Forelimb muscle (tissue), 1 donor: ENCODE results near the gene CFAP65. TPM values are rescaled to one million over a fixed set of nuclear protein-coding genes. Genes with fewer than 3 reads are reported as not detected.

Experiments
- polyA plus RNA-seq: library from polyadenylated mRNA; unstranded; fragments of 120-200 nt; gene quantifications from one replicate; pipeline ENCODE4 v1.2.1, GENCODE V29; 2013; ENCODE audit not compliant: insufficient read length

CFAP65 gene
- polyA plus RNA-seq, 1 donor: not detected

Other genes starting within 250 kb of the CFAP65 start
- 32.9 TPM for gene PRKAG3, start 209.7 kb downstream of the CFAP65 start, polyA plus RNA-seq
- gene WNT6, start 181.7 kb downstream of the CFAP65 start, polyA plus RNA-seq: 0.19 TPM
- not detected for gene WNT10A, start 160.7 kb downstream of the CFAP65 start, polyA plus RNA-seq
- 0.29 TPM for gene CDK5R2, start 81.8 kb downstream of the CFAP65 start, polyA plus RNA-seq
- gene FEV, start 56.3 kb downstream of the CFAP65 start, polyA plus RNA-seq: not detected
- not detected for gene CRYBA2, start 48.1 kb downstream of the CFAP65 start, polyA plus RNA-seq
- gene IHH, start 19.4 kb upstream of the CFAP65 start, polyA plus RNA-seq: not detected
- gene NHEJ1, start 119.3 kb upstream of the CFAP65 start, polyA plus RNA-seq: 11.6 TPM
- gene SLC23A3, start 128.5 kb upstream of the CFAP65 start, polyA plus RNA-seq: 1.3 TPM
- 34.2 TPM for gene CNPPD1, start 135.4 kb upstream of the CFAP65 start, polyA plus RNA-seq
- gene RETREG2, start 136.8 kb upstream of the CFAP65 start, polyA plus RNA-seq: 39.8 TPM
- 21.0 TPM for gene ZFAND2B, start 165.3 kb upstream of the CFAP65 start, polyA plus RNA-seq
- gene ABCB6, start 177.4 kb upstream of the CFAP65 start, polyA plus RNA-seq: 31.9 TPM
- gene ATG9A, start 188.1 kb upstream of the CFAP65 start, polyA plus RNA-seq: 33.5 TPM
- gene ANKZF1, start 188.3 kb upstream of the CFAP65 start, polyA plus RNA-seq: 26.8 TPM
- 3.6 TPM for gene GLB1L, start 203.9 kb upstream of the CFAP65 start, polyA plus RNA-seq
- 15.0 TPM for gene STK16, start 204.0 kb upstream of the CFAP65 start, polyA plus RNA-seq
- 0.20 TPM for gene TUBA4B, start 211.7 kb upstream of the CFAP65 start, polyA plus RNA-seq
- 139 TPM for gene TUBA4A, start 212.4 kb upstream of the CFAP65 start, polyA plus RNA-seq
- gene DNAJB2, start 237.8 kb upstream of the CFAP65 start, polyA plus RNA-seq: 82.4 TPM